MM.1S (cell line): ENCODE measurements around the gene RABGEF1.

Experiments used
- EZH2 ChIP-seq: fragments of 300-600 bp; sonication (generic); optimal IDR thresholded peaks from 2 replicates; pipeline ENCODE3; 2017; ENCODE audit warnings: low read depth, mild to moderate bottlenecking, antibody characterized with exemption, low read length, mixed read lengths
- EZH2phosphoT487 ChIP-seq: fragments of 300-600 bp; sonication (generic); IDR thresholded peaks from 2 replicates; pipeline ENCODE4 v1.6.1; 2018; ENCODE audit warnings: antibody characterized with exemption, low read length
- TF ChIP-seq, protein P1 (sequence below): fragments of 300-600 bp; sonication (generic); IDR thresholded peaks from 2 replicates; pipeline ENCODE4 v1.5.1; 2016; ENCODE audit warnings: antibody characterized with exemption, low read length, mixed read lengths

DNA sequence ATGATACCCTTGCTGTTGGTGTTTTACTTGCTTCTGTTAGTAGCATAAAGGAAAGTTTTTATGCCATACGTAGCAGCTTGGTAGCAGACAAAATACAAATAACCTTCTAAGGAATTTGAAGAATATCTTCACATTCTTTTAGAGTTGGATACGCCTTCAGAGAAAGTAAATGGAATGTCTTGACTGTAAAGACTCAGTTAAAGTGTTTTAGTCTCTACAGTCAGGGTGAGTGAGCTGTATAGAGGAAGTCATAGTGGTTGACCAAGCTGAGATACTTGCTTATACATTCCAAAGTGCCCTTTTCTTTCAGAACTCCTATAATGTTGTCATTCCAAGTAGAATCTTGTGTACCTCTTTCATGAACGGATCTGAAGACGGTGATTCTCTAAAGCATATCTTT lies 37.7 kb downstream of the RABGEF1 start:
- TF ChIP-seq, protein P1, sequence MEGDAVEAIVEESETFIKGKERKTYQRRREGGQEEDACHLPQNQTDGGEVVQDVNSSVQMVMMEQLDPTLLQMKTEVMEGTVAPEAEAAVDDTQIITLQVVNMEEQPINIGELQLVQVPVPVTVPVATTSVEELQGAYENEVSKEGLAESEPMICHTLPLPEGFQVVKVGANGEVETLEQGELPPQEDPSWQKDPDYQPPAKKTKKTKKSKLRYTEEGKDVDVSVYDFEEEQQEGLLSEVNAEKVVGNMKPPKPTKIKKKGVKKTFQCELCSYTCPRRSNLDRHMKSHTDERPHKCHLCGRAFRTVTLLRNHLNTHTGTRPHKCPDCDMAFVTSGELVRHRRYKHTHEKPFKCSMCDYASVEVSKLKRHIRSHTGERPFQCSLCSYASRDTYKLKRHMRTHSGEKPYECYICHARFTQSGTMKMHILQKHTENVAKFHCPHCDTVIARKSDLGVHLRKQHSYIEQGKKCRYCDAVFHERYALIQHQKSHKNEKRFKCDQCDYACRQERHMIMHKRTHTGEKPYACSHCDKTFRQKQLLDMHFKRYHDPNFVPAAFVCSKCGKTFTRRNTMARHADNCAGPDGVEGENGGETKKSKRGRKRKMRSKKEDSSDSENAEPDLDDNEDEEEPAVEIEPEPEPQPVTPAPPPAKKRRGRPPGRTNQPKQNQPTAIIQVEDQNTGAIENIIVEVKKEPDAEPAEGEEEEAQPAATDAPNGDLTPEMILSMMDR, result no peak
- TF ChIP-seq EZH2 (no peak), EZH2phosphoT487 (no peak)
